ENCODE results near the gene CDK6.

CDK6 gene

DNA sequence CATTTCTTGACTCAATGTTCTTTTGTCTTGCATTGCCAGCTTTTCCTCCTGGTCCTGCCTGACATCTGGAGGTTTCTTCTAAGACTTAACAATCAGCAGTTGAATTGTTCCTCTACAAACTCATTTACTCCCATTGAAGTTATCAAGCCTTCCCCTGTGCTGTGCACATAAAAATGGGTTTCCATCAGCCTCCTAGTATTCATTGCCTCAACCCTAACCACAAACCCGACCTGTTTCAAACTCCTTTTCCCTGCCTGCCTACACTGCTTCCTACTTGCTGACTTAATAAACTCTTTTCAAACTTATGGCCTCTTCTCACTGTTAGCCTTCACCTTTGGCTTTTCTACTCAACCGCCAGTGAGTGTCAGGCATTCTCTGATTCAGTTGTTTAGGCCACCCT, 9.4 kb upstream of the CDK6 start:
- no peak for DNase-seq (ENCODE audit: low read depth)

GRCh38 chr7:92843781-92844180, 7.4 kb upstream of the CDK6 start:
- DNase-seq (ENCODE audit: low read depth) = no peak

DNA sequence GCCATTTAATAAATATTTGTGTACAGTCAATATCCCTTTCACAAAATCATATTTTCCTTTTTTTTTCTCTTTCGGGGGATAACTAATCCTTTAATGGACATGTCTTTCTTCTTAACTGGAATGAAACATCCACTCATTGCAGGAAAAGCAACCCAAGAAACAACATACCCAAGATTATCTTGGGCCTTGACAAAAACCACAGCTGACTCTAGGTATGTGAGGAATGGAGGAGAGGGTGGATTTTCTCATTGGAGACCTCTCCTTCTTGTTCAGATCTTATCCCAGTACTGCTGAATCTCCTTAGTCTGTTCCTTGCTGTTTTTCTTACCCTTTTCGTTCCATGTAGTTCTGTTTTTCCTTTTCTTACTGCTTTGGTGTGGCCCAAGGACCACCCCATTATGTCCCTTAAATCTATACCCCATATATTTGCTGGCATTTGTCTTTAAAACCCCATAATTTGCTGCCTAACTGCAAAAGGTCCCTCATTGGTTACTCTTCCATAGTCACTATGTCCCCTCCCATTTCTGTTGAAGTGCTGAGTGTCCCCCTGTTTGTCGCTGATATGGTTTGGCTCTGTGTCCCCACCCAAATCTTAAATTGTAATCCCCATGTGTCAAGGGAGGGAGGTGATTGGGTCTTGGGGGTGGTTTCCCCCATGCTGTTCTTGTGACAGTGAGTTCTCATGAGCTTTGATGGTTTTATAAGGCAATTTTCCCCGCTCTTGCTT, 6.8 kb upstream of the CDK6 start:
- no peak for DNase-seq (ENCODE audit: low read depth)

GRCh38 chr7:92841192-92841591, 4.8 kb upstream of the CDK6 start:
- DNase-seq (ENCODE audit: low read depth) = no peak

- DNase-seq (ENCODE audit: low read depth) = no peak
Observed at GRCh38 chr7:92840316-92840715, 3.9 kb upstream of the CDK6 start.

DNA sequence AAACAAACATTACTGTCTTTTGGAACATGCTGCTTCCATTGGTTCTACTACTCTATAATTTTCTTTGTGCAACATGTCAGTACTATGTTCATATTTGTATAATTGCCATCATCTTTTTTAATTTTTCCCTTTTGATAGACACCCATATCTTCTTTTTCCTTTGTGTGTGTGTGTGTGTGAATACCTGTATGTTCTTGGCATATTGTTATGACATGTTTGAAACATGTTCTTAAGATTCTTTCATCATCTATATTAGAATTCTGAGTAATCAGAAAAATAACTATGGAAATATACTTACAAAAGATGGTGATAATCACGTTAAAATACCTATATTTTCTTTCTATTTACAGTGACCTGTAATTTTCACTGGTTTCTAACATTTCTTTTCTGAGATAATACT, 3.5 kb upstream of the CDK6 start:
- no peak for DNase-seq (ENCODE audit: low read depth)

DNA sequence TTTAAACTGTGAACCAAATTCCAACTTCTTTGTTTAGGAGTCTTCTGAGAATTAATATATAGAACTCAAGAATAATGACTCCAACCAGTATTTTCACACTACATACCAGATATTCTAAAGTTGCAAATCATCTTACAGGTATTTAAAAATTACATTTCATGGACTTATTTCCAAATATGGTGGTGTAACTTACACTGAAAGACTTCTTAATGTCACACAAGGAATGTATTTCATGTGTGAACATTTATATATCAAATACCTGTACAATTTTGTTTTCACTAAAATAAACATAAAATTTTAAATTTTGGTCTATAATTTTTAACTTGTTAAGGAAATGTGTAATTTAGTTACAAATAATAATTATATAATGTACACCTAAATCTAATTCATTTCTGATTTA, 2.6 kb upstream of the CDK6 start:
- no peak for DNase-seq (ENCODE audit: low read depth)

DNA sequence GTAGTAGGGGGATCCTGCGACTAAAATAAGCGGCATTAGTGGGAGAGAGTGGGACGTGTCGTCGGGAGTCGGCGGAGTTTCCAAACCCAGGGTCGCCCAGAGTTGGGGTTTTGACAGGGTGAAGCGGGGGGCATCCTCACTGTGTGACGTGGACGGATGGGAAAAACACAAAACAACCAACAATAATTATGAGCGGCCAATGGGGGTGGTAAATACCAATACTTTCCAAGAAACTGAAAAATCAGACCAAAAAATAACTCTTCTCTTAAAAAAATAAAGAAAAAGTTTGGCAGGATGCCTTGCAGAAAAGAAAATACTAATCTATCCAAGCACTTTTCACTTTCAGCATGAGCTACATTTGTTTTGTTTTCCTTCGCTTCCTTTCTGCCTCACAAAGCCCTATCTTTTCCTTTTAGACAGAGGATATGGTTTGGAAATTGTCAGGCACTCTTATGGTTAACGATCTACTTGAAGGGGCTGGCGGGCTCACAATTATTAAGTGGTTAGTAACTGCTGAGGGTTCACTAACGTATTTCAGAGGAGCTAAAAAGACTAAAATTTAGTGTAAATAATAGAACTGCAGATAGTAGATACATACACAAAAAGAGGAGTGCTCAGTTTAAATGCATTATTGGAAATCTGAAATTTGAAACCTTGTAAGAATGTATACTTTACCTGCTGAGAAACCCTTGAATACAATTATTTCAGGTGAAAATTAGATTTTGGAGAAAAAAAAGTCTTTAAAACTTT, 802 bp upstream of the CDK6 start:
- DNase-seq (ENCODE audit: low read depth) = no peak

DNA sequence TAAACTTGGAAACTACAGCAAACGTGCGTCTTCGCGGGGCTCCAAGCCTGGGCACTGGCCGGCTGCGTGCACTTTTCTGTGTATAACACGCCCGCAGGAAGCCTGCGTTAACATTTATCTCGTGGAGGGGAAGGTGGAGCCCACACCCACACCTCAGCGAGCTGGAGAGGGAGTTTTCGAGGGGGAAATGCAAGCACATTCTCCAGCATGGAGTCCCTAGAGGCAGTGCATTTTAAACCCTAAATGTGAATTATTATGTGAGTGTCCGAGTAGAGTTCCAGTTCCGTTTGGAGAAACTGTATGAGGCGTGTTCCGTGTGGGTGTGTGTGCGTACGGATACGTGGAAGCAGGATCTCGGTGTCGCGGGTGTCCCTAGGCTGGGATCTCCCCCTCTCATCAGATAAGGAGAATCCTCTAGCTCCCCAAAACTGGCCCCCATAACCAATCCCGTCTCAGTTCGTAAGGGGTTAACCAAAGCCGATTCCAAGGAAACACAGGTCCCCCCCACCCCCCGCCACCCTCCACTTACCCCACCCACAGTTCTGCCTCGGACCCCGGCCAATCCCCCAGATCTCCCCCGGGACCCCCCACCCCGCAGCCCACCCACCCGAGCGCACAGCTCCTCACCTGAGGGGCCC, 403 bp downstream of the CDK6 start:
- no peak for DNase-seq (ENCODE audit: low read depth)

DNA sequence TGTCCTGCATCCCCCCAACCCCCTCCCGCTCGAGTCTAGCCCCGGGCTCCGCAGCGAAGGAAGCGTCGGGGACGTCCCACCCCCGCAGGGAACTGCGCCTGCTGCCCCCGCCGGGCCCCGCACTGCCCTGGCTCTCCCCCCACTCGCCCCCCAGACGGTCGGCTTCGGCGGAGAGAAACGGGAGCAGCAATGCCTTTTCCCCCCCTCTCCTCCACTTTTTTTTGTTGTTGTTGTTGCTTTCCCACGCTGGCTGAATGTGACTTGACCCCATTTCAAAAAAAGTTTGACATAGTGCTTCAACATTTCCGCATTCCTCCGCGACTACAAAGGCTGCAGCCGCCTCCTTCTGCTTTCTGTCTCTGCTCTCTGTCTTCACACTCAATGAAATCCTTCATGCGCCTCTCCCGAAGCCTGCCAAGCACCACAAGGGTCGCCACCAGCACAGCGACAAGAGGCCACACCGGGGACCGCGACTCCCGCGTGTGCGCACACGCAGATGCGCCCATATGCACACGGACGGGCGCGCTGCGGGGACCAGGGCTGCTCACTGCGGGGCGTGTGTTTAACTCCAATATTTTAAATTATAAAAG, 1.0 kb downstream of the CDK6 start:
- no peak for DNase-seq (ENCODE audit: low read depth)

- DNase-seq (ENCODE audit: low read depth) = no peak
Observed at GRCh38 chr7:92834507-92835260, 1.7 kb downstream of the CDK6 start.

DNA sequence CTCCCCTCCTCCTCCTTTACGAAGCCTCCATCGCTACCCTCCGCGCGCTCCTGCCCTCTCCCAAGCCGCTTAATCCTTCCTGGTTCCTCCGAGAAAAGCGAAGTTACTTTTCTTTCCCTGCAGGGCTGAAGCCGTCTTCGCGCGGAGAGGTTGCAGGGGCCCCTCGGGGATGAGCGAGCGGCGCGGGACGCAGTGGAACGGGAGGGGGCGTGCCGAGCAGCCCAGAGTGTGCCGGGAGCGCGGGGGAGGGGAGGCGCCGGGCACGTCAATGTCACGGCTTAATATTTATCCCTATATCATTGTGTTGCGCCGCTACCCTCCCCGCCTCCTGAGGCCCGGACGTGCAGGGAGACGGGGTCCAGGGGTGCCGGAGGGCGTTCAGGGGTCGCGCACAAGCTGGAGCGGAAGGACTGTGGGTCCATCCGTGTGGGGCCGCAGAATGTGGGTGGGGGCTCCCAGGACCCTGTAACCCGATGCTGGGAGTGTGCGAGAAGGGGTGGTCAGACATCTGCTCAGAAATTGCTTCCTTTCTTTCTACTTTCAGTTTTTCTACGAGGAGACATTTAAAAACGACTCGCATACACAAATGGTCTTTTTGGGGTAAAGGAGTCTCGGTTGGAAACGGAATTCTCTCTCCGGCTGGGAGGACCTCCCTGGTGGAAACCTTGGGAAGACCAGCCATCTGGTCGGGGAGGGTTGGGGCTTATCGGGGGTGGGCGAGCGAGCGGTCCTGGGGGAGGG, 2.4 kb downstream of the CDK6 start:
- DNase-seq (ENCODE audit: low read depth) = no peak

GRCh38 chr7:92833024-92833765, 3.2 kb downstream of the CDK6 start:
- peak; percentile 79 for DNase-seq (ENCODE audit: low read depth)

GRCh38 chr7:92832534-92833023, 3.8 kb downstream of the CDK6 start:
- DNase-seq (ENCODE audit: low read depth) = no peak

GRCh38 chr7:92831716-92832533, 4.4 kb downstream of the CDK6 start:
- no peak for DNase-seq (ENCODE audit: low read depth)

DNA sequence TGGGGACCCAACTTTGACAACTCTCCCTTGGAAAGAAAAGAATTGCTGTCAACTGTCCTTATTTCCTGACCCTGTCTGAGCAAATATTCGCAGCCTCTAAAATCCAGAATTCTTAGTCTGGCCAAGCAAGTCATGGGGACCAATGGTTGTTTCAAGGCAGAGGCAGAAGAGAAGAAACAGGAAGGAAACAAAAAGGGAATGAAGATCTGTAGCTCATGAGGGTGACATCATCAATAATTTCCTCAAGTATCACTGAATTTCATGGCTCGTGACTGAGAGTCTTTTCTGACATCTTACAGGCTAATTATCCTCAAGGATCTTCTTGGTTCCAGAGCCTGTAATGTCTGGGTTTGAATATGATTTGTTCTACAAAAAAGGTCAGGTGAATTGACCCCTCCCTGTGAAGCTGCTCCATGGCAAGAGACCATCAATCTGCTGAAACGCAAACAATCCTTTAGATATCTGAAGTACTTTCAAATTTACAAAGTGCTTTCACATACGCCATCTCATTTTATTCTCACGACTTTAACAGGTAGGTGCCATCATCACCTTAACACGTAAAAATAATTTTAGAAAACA, 5.8 kb downstream of the CDK6 start:
- DNase-seq (ENCODE audit: low read depth) = no peak

GRCh38 chr7:92830027-92830426, 6.3 kb downstream of the CDK6 start:
- no peak for DNase-seq (ENCODE audit: low read depth)

- DNase-seq (ENCODE audit: low read depth) = no peak
Observed at GRCh38 chr7:92827464-92828120, 8.8 kb downstream of the CDK6 start.
